Measurements from ENCODE around the gene ANKRD23. TPM values are rescaled to one million over a fixed set of nuclear protein-coding genes. Genes with fewer than 3 reads are reported as not detected.
"Not testable (repeated sequence)": the region's sequence is repeated elsewhere in the genome, so short reads cannot be mapped to it uniquely, and the experiment has no call there.

Gene ANKRD23
- total RNA-seq, 1 experiment from 2014 or later: 8.9 TPM

GRCh38 chr2:96797066-96797625 is 46.7 kb downstream of the ANKRD23 start:
- H3F3A ChIP-seq (ENCODE audit: insufficient read depth, low read depth): peaks cover 5% of the 10 kb centered on the region; the same call in 1 of the 2 replicates
- CTCF ChIA-PET: interaction anchor here (0.5 kb wide), 1 partner anchor 11 kb away, joined by 4 read pairs; no protein-coding TSS in a partner anchor
- H3K36me3 ChIP-seq (ENCODE audit: low read depth): no peaks in the 10 kb centered on the region
- no peaks in the 10 kb centered on the region for H3K4me1 ChIP-seq (replicated peaks; ENCODE audit: insufficient read depth)
- TF ChIP-seq CTCF (conservative IDR thresholded peaks at IDR 0.05) (no peak), EZH2 (IDR thresholded peaks at IDR 0.05; ENCODE audit: low read depth) (no peak)
- no peak for DNase-seq
- no peaks in the 10 kb centered on the region for H3K9me3 ChIP-seq (ENCODE audit: insufficient read depth, low read depth)
- no peaks in the 10 kb centered on the region for H3K27me3 ChIP-seq (ENCODE audit: insufficient read depth, low read depth)
- H3K4me3 ChIP-seq: no peak overlapping the region
- POLR2A ChIA-PET (ENCODE audit: unreplicated experiment): no interaction called here
- H2AFZ ChIP-seq: no peak overlapping the region
- no peaks in the 10 kb centered on the region for H4K20me1 ChIP-seq (ENCODE audit: insufficient read depth)
- no TSS peak for BruUV-seq (replicated peaks)
- H3K9me2 ChIP-seq (ENCODE audit: insufficient read depth): no peaks in the 10 kb centered on the region
- no peak overlapping the region for H3K4me2 ChIP-seq
- no peak overlapping the region for H3K27ac ChIP-seq
- H3K79me2 ChIP-seq (ENCODE audit: low read depth): 0 out of 2 replicates have a peak, but pooled peaks cover 5% of the 10 kb centered on the region
- intact Hi-C loops (cut with micrococcal nuclease; ENCODE audit: unreplicated experiment): no loop called here

GRCh38 chr2:96796497-96796896 is 47.3 kb downstream of the ANKRD23 start:
- H3K4me1 ChIP-seq (replicated peaks; ENCODE audit: insufficient read depth); H3K4me2 ChIP-seq; H3K9me3 ChIP-seq (ENCODE audit: insufficient read depth, low read depth); POLR2A ChIA-PET (ENCODE audit: unreplicated experiment); H2AFZ ChIP-seq; H3K9me2 ChIP-seq (ENCODE audit: insufficient read depth); H4K20me1 ChIP-seq (ENCODE audit: insufficient read depth); BruUV-seq (replicated peaks); H3K27ac ChIP-seq; H3K4me3 ChIP-seq; H3F3A ChIP-seq (ENCODE audit: insufficient read depth, low read depth); H3K79me2 ChIP-seq (ENCODE audit: low read depth); H3K27me3 ChIP-seq (ENCODE audit: insufficient read depth, low read depth); intact Hi-C loops (cut with micrococcal nuclease; ENCODE audit: unreplicated experiment); DNase-seq; H3K36me3 ChIP-seq (ENCODE audit: low read depth): not testable (repeated sequence)
- CTCF ChIA-PET: interaction anchor here (0.6 kb wide), 2 partner anchors 37 to 1226 kb away, joined by 7 to 11 read pairs; no protein-coding TSS in a partner anchor

GRCh38 chr2:96795076-96795475 is 48.7 kb downstream of the ANKRD23 start:
- Histone ChIP-seq H3K9me3 (ENCODE audit: insufficient read depth, low read depth) (no peaks in the 10 kb centered on the region), H3F3A (ENCODE audit: insufficient read depth, low read depth) (no peaks in the 10 kb centered on the region), H3K9me2 (ENCODE audit: insufficient read depth) (no peaks in the 10 kb centered on the region), H3K36me3 (ENCODE audit: low read depth) (no peaks in the 10 kb centered on the region), H3K27ac (no peak overlapping the region), H3K4me2 (no peak overlapping the region), H3K4me3 (no peak overlapping the region), H3K27me3 (ENCODE audit: insufficient read depth, low read depth) (no peaks in the 10 kb centered on the region), H2AFZ (no peak overlapping the region), H3K4me1 (replicated peaks; ENCODE audit: insufficient read depth) (no peaks in the 10 kb centered on the region), H3K79me2 (ENCODE audit: low read depth) (peaks cover 5% of the 10 kb centered on the region; the same call in 1 of the 2 replicates), H4K20me1 (ENCODE audit: insufficient read depth) (no peaks in the 10 kb centered on the region)
- ChIA-PET CTCF (no interaction called here), POLR2A (ENCODE audit: unreplicated experiment) (no interaction called here)
- DNase-seq: no peak
- intact Hi-C loops (cut with micrococcal nuclease; ENCODE audit: unreplicated experiment): no loop called here
- TF ChIP-seq CTCF (conservative IDR thresholded peaks at IDR 0.05) (no peak), EZH2 (IDR thresholded peaks at IDR 0.05; ENCODE audit: low read depth) (no peak)
- no TSS peak for BruUV-seq (replicated peaks)
